GM12874 (cell line): ENCODE data around the gene NBPF3.

Source experiments
- CTCF ChIP-seq: IDR thresholded peaks from 2 replicates; pipeline ENCODE4 v1.5.1; 2011; ENCODE audit warnings: low read depth, mild to moderate bottlenecking, control low read depth, low read length, moderate library complexity; ENCODE audit not compliant: insufficient read depth

Gene NBPF3

GRCh38 chr1:21490774-21491487 is 51.0 kb downstream of the NBPF3 start:
- TF ChIP-seq CTCF: peak; percentile 61

- no peak for TF ChIP-seq CTCF
Observed at GRCh38 chr1:21491488-21492355, 51.8 kb downstream of the NBPF3 start.

- no peak for TF ChIP-seq CTCF
Observed at GRCh38 chr1:21492356-21492625, 52.4 kb downstream of the NBPF3 start.

- no peak for TF ChIP-seq CTCF
Observed at GRCh38 chr1:21494196-21494595, 54.3 kb downstream of the NBPF3 start.

- no peak for TF ChIP-seq CTCF
Observed at GRCh38 chr1:21495225-21495820, 55.4 kb downstream of the NBPF3 start.

GRCh38 chr1:21496063-21496462 is 56.1 kb downstream of the NBPF3 start:
- TF ChIP-seq CTCF: no peak

GRCh38 chr1:21496886-21497285 is 56.9 kb downstream of the NBPF3 start:
- TF ChIP-seq CTCF: no peak
